ENCODE measurements around the gene DMD. TPM values are rescaled to one million over a fixed set of nuclear protein-coding genes. Genes with fewer than 3 reads are reported as not detected.

DMD gene
- total RNA-seq, 1 donor from 2014 or later: 22.9 TPM

GRCh38 chrX:31845003-31845402 is 1366.3 kb downstream of the DMD start:
- no peak for ATAC-seq (ENCODE audit: low read depth)
- no peaks in the 10 kb centered on the region for H3K4me1 Mint-ChIP-seq
- no peaks in the 10 kb centered on the region for H3K27me3 Mint-ChIP-seq
- DNase-seq: no peak
- no peaks in the 10 kb centered on the region for H3K36me3 Mint-ChIP-seq (ENCODE audit: low read depth)
- ChIA-PET POLR2A (no interaction called here), CTCF (no interaction called here)
- TF ChIP-seq CTCF (IDR thresholded peaks at IDR 0.05): no peak
- peaks cover 2% of the 10 kb centered on the region for H3K9me3 Mint-ChIP-seq
- no peak overlapping the region for H3K4me3 Mint-ChIP-seq
- no peak overlapping the region for H3K27ac Mint-ChIP-seq
- intact Hi-C loops (cut with micrococcal nuclease): no loop called here

GRCh38 chrX:31838617-31839016 is 1372.7 kb downstream of the DMD start:
- H3K27ac Mint-ChIP-seq: no peak overlapping the region

GRCh38 chrX:31837445-31838049 is 1373.8 kb downstream of the DMD start:
- Mint-ChIP-seq H3K9me3 (peaks cover 2% of the 10 kb centered on the region), H3K36me3 (ENCODE audit: low read depth) (no peaks in the 10 kb centered on the region), H3K4me3 (no peak overlapping the region), H3K27ac (no peak overlapping the region), H3K27me3 (no peaks in the 10 kb centered on the region), H3K4me1 (no peaks in the 10 kb centered on the region)
- POLR2A ChIA-PET: no interaction called here
- TF ChIP-seq CTCF (IDR thresholded peaks at IDR 0.05): no peak
- no peak for DNase-seq
- no peak for ATAC-seq (ENCODE audit: low read depth)
- intact Hi-C loops (cut with micrococcal nuclease): no loop called here
- CTCF ChIA-PET: no interaction called here

More at GRCh38 chrX:31838617-31839016, 1372.7 kb downstream of the DMD start:
- DNase-seq (no peak), ATAC-seq (ENCODE audit: low read depth) (no peak)
- peaks cover 2% of the 10 kb centered on the region for H3K9me3 Mint-ChIP-seq
- no peaks in the 10 kb centered on the region for H3K27me3 Mint-ChIP-seq
- H3K4me3 Mint-ChIP-seq: no peak overlapping the region
- H3K36me3 Mint-ChIP-seq (ENCODE audit: low read depth): no peaks in the 10 kb centered on the region
- ChIA-PET POLR2A (no interaction called here), CTCF (no interaction called here)
- intact Hi-C loops (cut with micrococcal nuclease): no loop called here
- H3K4me1 Mint-ChIP-seq: no peaks in the 10 kb centered on the region
- no peak for TF ChIP-seq CTCF (IDR thresholded peaks at IDR 0.05)

GRCh38 chrX:31836479-31836878 is 1374.9 kb downstream of the DMD start:
- H3K9me3 Mint-ChIP-seq: no peaks in the 10 kb centered on the region
- no peaks in the 10 kb centered on the region for H3K36me3 Mint-ChIP-seq (ENCODE audit: low read depth)
- intact Hi-C loops (cut with micrococcal nuclease): no loop called here
- ChIA-PET CTCF (no interaction called here), POLR2A (no interaction called here)
- H3K4me1 Mint-ChIP-seq: no peaks in the 10 kb centered on the region
- ATAC-seq (ENCODE audit: low read depth) (no peak), DNase-seq (no peak)
- TF ChIP-seq CTCF (IDR thresholded peaks at IDR 0.05): no peak
- H3K27ac Mint-ChIP-seq: no peak overlapping the region
- H3K27me3 Mint-ChIP-seq: no peaks in the 10 kb centered on the region
- no peak overlapping the region for H3K4me3 Mint-ChIP-seq

- CTCF ChIA-PET: no interaction called here
- Mint-ChIP-seq H3K4me1 (no peaks in the 10 kb centered on the region), H3K27ac (no peak overlapping the region), H3K36me3 (ENCODE audit: low read depth) (no peaks in the 10 kb centered on the region), H3K9me3 (no peaks in the 10 kb centered on the region), H3K4me3 (no peak overlapping the region), H3K27me3 (no peaks in the 10 kb centered on the region)
- no peak for ATAC-seq (ENCODE audit: low read depth)
- DNase-seq: no peak
- POLR2A ChIA-PET: no interaction called here
- no peak for TF ChIP-seq CTCF (IDR thresholded peaks at IDR 0.05)
- intact Hi-C loops (cut with micrococcal nuclease): no loop called here
Measured at GRCh38 chrX:31832263-31832662, 1379.1 kb downstream of the DMD start.
